ENCODE results near the gene OR1L8.
"Not testable (repeated sequence)": the region's sequence is repeated elsewhere in the genome, so short reads cannot be mapped to it uniquely, and the experiment has no call there.

The OR1L8 gene

DNA sequence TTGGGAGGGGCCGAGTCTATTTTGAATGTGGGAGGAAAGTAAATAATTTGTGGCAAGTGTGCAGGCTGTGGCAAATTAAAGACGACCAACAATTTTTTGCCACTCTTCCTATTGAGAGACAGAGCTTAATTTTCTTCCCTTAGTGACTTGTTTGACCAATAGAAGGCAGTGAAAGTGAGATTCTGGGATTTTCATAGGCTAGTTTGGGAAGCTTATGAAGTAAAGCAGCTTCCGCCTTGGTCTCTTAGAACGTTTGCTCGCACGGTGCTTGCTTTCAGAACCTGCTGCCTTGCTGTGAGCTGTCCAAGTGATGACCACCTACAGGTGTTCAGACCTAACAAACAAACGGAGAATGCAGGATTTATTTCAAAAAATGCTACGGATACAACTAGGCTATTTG, 37.0 kb downstream of the OR1L8 start:
- no peak overlapping the region for H3K27ac ChIP-seq (ENCODE audit: insufficient read depth in 1 of 2, low read depth in 1 of 2, low read length in 2 of 2, poor library complexity in 1 of 2, severe bottlenecking in 2 of 2)
- 74% methylated on average over 5 of the region's 8 CpGs for WGBS (ENCODE audit: insufficient coverage)
- no peak for DNase-seq
- no peaks in the 10 kb centered on the region for H3K4me1 ChIP-seq (ENCODE audit: control extremely low read depth in 1 of 4, control insufficient read depth in 4 of 4, insufficient read depth in 4 of 4, low read length in 3 of 4)
- ChIA-PET POLR2A (no interaction called here), CTCF (no interaction called here)
- H3K4me3 ChIP-seq (ENCODE audit: control insufficient read depth in 1 of 7, extremely low read depth in 1 of 7, insufficient read depth in 4 of 7, low read depth in 2 of 7, low read length in 6 of 7): no peak overlapping the region
- H3K36me3 ChIP-seq (ENCODE audit: control insufficient read depth in 4 of 4, insufficient read depth in 4 of 4, low read length in 3 of 4): no peaks in the 10 kb centered on the region
- peaks cover 0 to 2% (median 0%) of the 10 kb centered on the region in 5 experiments for H3K27me3 ChIP-seq (replicated peaks in 2 of 5; ENCODE audit: control insufficient read depth in 4 of 5, insufficient read depth in 5 of 5, low read length in 4 of 5)
- peaks cover 0 to 3% (median 0%) of the 10 kb centered on the region in 5 experiments for H3K9me3 ChIP-seq (ENCODE audit: control extremely low read depth in 1 of 5, control insufficient read depth in 4 of 5, insufficient read depth in 2 of 5, low read depth in 1 of 5, low read length in 4 of 5)

DNA sequence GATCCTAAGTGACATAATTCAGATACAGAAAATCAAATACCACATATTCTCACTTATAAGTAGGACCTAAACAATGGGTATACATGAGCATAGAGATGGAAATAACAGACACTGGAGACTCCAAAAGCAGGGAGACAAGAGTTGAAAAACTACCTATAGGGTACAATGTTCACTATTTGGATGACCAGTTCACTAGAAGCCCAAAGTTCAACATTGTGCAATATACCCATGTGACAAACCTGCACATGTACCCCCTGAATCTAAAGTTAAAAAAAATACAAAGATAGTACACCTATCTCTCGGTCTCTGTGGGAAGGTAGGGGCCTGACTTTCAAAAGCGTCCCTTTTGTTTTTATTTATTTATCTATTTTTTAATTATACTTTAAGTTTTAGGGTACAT, 44.4 kb downstream of the OR1L8 start:
- H3K4me1 ChIP-seq (ENCODE audit: control extremely low read depth in 1 of 4, control insufficient read depth in 4 of 4, insufficient read depth in 4 of 4, low read length in 3 of 4): no peaks in the 10 kb centered on the region
- H3K9me3 ChIP-seq (ENCODE audit: control extremely low read depth in 1 of 5, control insufficient read depth in 4 of 5, insufficient read depth in 2 of 5, low read depth in 1 of 5, low read length in 4 of 5): no peaks in the 10 kb centered on the region
- H3K36me3 ChIP-seq (ENCODE audit: control insufficient read depth in 4 of 4, insufficient read depth in 4 of 4, low read length in 3 of 4): no peaks in the 10 kb centered on the region
- H3K27ac ChIP-seq (ENCODE audit: insufficient read depth in 1 of 2, low read depth in 1 of 2, low read length in 2 of 2, poor library complexity in 1 of 2, severe bottlenecking in 2 of 2): no peak overlapping the region
- H3K27me3 ChIP-seq (replicated peaks in 2 of 5; ENCODE audit: control insufficient read depth in 4 of 5, insufficient read depth in 5 of 5, low read length in 4 of 5): no peaks in the 10 kb centered on the region
- CTCF ChIA-PET: no interaction called here
- no peak overlapping the region for H3K4me3 ChIP-seq (ENCODE audit: control insufficient read depth in 1 of 7, extremely low read depth in 1 of 7, insufficient read depth in 4 of 7, low read depth in 2 of 7, low read length in 6 of 7)
- no CpG with 5 or more reads among the region's 2 CpGs for WGBS (ENCODE audit: insufficient coverage)
- POLR2A ChIA-PET: no interaction called here
- DNase-seq: no peak

DNA sequence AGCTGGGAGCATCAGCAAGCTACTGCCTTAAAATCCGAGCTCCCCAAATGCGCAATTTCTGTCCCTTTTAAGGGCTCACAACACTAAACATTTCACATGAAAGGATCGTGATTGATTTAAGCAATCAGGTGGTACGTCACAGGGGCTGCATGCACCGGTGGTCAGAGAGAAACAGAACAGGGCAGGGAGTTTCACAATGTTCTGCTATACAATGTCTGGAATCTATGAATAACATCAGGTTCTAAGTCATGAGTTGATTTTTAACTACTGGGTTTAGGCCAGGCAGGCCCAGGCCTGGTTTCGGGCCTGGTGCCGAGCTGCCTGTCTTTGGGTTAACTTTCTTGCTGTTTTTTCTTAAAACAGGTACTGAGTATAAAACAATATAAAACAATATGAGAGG, 46.1 kb downstream of the OR1L8 start:
- H3K36me3 ChIP-seq (ENCODE audit: control insufficient read depth in 4 of 4, insufficient read depth in 4 of 4, low read length in 3 of 4); H3K9me3 ChIP-seq (ENCODE audit: control extremely low read depth in 1 of 5, control insufficient read depth in 4 of 5, insufficient read depth in 2 of 5, low read depth in 1 of 5, low read length in 4 of 5); CTCF ChIA-PET; POLR2A ChIA-PET; H3K27ac ChIP-seq (ENCODE audit: insufficient read depth in 1 of 2, low read depth in 1 of 2, low read length in 2 of 2, poor library complexity in 1 of 2, severe bottlenecking in 2 of 2); DNase-seq; H3K27me3 ChIP-seq (replicated peaks in 2 of 5; ENCODE audit: control insufficient read depth in 4 of 5, insufficient read depth in 5 of 5, low read length in 4 of 5); H3K4me3 ChIP-seq (ENCODE audit: control insufficient read depth in 1 of 7, extremely low read depth in 1 of 7, insufficient read depth in 4 of 7, low read depth in 2 of 7, low read length in 6 of 7); H3K4me1 ChIP-seq (ENCODE audit: control extremely low read depth in 1 of 4, control insufficient read depth in 4 of 4, insufficient read depth in 4 of 4, low read length in 3 of 4): not testable (repeated sequence)
- 95% methylated on average over 3 of the region's 7 CpGs for WGBS (ENCODE audit: insufficient coverage)

DNA sequence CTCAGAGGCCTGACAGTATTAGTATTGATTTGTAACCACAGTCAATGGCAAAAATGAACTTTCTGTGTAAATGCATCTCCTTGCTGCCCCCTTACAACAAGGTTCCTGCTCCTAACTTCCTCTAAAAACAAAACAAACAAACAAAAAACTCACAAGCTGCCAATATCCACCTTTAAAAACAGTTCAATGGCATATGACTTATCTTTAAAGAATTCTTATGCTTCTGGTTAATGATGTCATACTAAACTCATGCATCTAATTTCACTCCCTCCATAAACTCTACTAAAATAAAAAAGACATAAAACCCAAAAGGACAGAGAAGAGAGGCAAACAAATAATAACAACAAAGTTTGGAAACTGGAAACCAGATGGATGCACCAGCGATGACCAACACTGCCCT, 47.0 kb downstream of the OR1L8 start:
- no peaks in the 10 kb centered on the region for H3K27me3 ChIP-seq (replicated peaks in 2 of 5; ENCODE audit: control insufficient read depth in 4 of 5, insufficient read depth in 5 of 5, low read length in 4 of 5)
- ChIA-PET CTCF (no interaction called here), POLR2A (no interaction called here)
- no peaks in the 10 kb centered on the region for H3K9me3 ChIP-seq (ENCODE audit: control extremely low read depth in 1 of 5, control insufficient read depth in 4 of 5, insufficient read depth in 2 of 5, low read depth in 1 of 5, low read length in 4 of 5)
- H3K36me3 ChIP-seq (ENCODE audit: control insufficient read depth in 4 of 4, insufficient read depth in 4 of 4, low read length in 3 of 4): no peaks in the 10 kb centered on the region
- H3K27ac ChIP-seq (ENCODE audit: insufficient read depth in 1 of 2, low read depth in 1 of 2, low read length in 2 of 2, poor library complexity in 1 of 2, severe bottlenecking in 2 of 2): no peak overlapping the region
- no peak overlapping the region for H3K4me3 ChIP-seq (ENCODE audit: control insufficient read depth in 1 of 7, extremely low read depth in 1 of 7, insufficient read depth in 4 of 7, low read depth in 2 of 7, low read length in 6 of 7)
- WGBS (ENCODE audit: insufficient coverage): 100% methylated on average over 1 of the region's 1 CpG
- H3K4me1 ChIP-seq (ENCODE audit: control extremely low read depth in 1 of 4, control insufficient read depth in 4 of 4, insufficient read depth in 4 of 4, low read length in 3 of 4): no peaks in the 10 kb centered on the region
- DNase-seq: no peak

DNA sequence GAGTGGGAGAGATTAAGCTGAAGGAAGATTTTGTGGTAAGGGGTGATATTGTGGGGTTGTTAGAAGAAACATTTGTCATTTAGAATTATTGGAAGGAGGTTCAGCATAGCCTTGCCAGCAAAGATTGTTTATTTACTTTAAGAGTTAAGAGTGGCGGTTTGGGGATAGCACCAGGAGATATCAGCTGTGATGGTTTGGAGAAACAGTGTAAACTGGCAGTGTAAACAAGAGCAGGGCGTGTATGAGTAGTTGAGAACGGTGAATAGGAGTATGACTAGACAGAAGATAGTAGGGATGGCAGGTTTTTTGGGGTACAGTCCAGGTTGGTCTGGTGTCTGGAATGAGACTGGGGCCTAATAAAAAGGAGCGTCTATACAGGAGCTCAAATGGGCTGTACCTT, 52.0 kb downstream of the OR1L8 start:
- H3K9me3 ChIP-seq (ENCODE audit: control extremely low read depth in 1 of 5, control insufficient read depth in 4 of 5, insufficient read depth in 2 of 5, low read depth in 1 of 5, low read length in 4 of 5); POLR2A ChIA-PET; H3K27ac ChIP-seq (ENCODE audit: insufficient read depth in 1 of 2, low read depth in 1 of 2, low read length in 2 of 2, poor library complexity in 1 of 2, severe bottlenecking in 2 of 2); H3K4me3 ChIP-seq (ENCODE audit: control insufficient read depth in 1 of 7, extremely low read depth in 1 of 7, insufficient read depth in 4 of 7, low read depth in 2 of 7, low read length in 6 of 7); H3K36me3 ChIP-seq (ENCODE audit: control insufficient read depth in 4 of 4, insufficient read depth in 4 of 4, low read length in 3 of 4); H3K27me3 ChIP-seq (replicated peaks in 2 of 5; ENCODE audit: control insufficient read depth in 4 of 5, insufficient read depth in 5 of 5, low read length in 4 of 5); CTCF ChIA-PET; H3K4me1 ChIP-seq (ENCODE audit: control extremely low read depth in 1 of 4, control insufficient read depth in 4 of 4, insufficient read depth in 4 of 4, low read length in 3 of 4); DNase-seq: not testable (repeated sequence)
- 100% methylated on average over 2 of the region's 4 CpGs for WGBS (ENCODE audit: insufficient coverage)

DNA sequence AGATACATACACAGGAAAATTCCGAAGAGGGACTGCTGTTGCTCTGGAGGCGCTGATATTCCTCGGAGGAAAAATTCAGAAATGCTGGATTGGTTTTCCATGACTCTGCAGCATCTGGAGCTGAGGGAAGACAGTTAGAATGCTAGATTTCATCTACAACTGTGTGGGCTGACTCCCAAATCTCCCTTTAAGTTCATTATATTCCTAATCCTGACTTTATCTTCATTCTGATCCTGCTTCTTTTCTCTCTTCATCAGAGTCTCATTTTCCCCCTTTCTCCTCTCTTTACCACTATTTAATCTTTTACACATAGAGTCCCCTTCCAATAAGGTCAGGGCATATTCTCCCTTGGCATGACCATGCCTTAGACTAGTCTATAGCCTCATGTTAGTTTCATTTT, 56.0 kb downstream of the OR1L8 start, which contains the start of gene OR1N1:
Gene OR1N1, minus strand, starts transcription at position 101 of the 400 bp plus-strand sequence. Its CDS starts 0 bp downstream, at position 101.
- Histone ChIP-seq H3K27me3 (replicated peaks in 2 of 5; ENCODE audit: control insufficient read depth in 4 of 5, insufficient read depth in 5 of 5, low read length in 4 of 5) (peaks cover 0 to 3% (median 2%) of the 10 kb centered on the region in 5 experiments), H3K36me3 (ENCODE audit: control insufficient read depth in 4 of 4, insufficient read depth in 4 of 4, low read length in 3 of 4) (no peaks in the 10 kb centered on the region), H3K4me1 (ENCODE audit: control extremely low read depth in 1 of 4, control insufficient read depth in 4 of 4, insufficient read depth in 4 of 4, low read length in 3 of 4) (no peaks in the 10 kb centered on the region), H3K27ac (ENCODE audit: insufficient read depth in 1 of 2, low read depth in 1 of 2, low read length in 2 of 2, poor library complexity in 1 of 2, severe bottlenecking in 2 of 2) (no peak within 1 kb of the TSS), H3K9me3 (ENCODE audit: control extremely low read depth in 1 of 5, control insufficient read depth in 4 of 5, insufficient read depth in 2 of 5, low read depth in 1 of 5, low read length in 4 of 5) (peaks cover 0 to 2% (median 0%) of the 10 kb centered on the region in 5 experiments), H3K4me3 (ENCODE audit: control insufficient read depth in 1 of 7, extremely low read depth in 1 of 7, insufficient read depth in 4 of 7, low read depth in 2 of 7, low read length in 6 of 7) (no peak within 1 kb of the TSS)
- no peak for DNase-seq
- 92% methylated on average over 3 of the region's 3 CpGs for WGBS (ENCODE audit: insufficient coverage)
- ChIA-PET POLR2A (no interaction called here), CTCF (no interaction called here)

DNA sequence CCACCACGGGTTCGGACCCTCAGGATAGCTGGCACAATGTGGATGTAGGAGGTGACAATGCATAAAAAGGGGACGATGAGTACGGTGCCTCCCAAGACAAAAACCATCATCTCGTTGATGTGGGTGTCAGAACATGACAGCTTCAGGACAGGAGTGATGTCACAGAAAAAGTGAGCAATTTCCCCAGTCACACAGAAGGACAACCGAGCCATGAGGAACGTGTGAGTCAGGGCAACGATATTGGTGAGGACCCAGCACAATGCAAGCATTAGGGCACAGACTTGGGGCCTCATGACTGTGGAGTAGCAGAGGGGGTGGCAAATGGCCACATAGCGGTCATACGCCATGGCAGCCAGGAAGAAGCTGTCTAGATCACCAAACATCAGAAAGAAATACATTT, 56.6 kb downstream of the OR1L8 start:
- no peak overlapping the region for H3K27ac ChIP-seq (ENCODE audit: insufficient read depth in 1 of 2, low read depth in 1 of 2, low read length in 2 of 2, poor library complexity in 1 of 2, severe bottlenecking in 2 of 2)
- ChIA-PET POLR2A (no interaction called here), CTCF (no interaction called here)
- no peak overlapping the region for H3K4me3 ChIP-seq (ENCODE audit: control insufficient read depth in 1 of 7, extremely low read depth in 1 of 7, insufficient read depth in 4 of 7, low read depth in 2 of 7, low read length in 6 of 7)
- H3K36me3 ChIP-seq (ENCODE audit: control insufficient read depth in 4 of 4, insufficient read depth in 4 of 4, low read length in 3 of 4): no peaks in the 10 kb centered on the region
- H3K4me1 ChIP-seq (ENCODE audit: control extremely low read depth in 1 of 4, control insufficient read depth in 4 of 4, insufficient read depth in 4 of 4, low read length in 3 of 4): no peaks in the 10 kb centered on the region
- no peak for DNase-seq
- peaks cover 0 to 2% (median 0%) of the 10 kb centered on the region in 5 experiments for H3K9me3 ChIP-seq (ENCODE audit: control extremely low read depth in 1 of 5, control insufficient read depth in 4 of 5, insufficient read depth in 2 of 5, low read depth in 1 of 5, low read length in 4 of 5)
- 91% methylated on average over 10 of the region's 10 CpGs for WGBS (ENCODE audit: insufficient coverage)
- H3K27me3 ChIP-seq (replicated peaks in 2 of 5; ENCODE audit: control insufficient read depth in 4 of 5, insufficient read depth in 5 of 5, low read length in 4 of 5): peaks cover 0 to 3% (median 2%) of the 10 kb centered on the region in 5 experiments
